HG03439 (cell line): ENCODE data around the gene AKT2.

Experiments
- ATAC-seq: cut with Tn5 transposase; IDR thresholded peaks from one replicate; pipeline ENCODE4 v1.9.1; 2021; ENCODE audit warnings: mild to moderate bottlenecking, moderate library complexity; ENCODE audit not compliant: unreplicated experiment

AKT2 gene

DNA sequence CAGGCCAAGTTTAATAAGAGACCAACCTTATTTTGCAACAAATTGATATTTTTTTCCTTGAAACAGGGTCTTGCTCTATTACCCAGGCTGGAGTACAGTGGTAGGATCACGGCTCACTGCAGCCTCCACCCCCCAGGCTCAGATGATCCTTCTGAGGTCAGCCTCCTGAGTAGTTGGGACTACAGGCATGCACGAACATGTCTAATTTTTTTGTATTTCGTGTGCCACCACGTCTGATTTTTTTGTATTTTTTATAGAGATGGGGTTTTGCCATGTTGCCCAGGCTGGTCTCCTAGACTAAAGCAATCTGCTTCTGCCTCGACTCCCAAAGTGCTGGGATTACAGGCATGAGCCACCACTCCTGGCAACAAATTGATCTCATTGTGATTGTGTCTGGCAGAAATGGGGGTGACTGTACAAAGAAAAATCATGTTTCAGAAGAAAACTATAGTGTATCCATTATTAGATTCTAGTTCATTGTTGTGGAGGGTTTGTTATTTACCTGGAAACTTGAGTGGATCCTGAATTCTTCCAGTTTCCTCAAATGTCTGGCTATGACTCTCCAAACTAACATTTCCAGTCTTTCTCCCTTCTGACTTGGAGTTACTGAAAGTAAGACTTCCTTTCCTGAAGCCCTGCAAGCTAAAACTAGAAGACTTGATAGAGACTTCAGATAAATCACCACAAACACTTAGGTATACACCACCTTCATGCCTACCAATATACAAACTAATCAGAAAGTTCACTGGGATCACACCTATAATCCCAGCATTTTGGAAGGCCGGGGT is 17.3 kb upstream of the AKT2 start:
- ATAC-seq = no peak

DNA sequence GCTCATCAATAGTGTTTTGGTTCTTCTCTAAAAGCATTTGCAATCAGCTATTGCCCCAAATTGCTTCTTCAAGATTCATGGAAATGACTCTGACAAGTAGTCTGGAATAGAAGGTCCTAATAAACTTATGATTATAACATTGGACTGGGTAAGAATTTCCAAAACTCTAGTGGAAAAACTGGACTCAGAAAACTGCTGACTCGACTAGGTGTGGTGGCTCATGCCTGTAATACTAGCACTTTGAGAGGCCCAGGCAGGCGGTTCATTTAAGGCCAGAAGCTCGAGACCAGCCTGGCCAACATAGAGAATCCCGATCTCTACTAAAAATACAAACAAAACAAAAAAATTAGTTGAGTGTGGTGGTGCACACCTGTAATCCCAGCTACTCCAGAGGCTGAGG is 15.5 kb upstream of the AKT2 start:
- no peak for ATAC-seq

DNA sequence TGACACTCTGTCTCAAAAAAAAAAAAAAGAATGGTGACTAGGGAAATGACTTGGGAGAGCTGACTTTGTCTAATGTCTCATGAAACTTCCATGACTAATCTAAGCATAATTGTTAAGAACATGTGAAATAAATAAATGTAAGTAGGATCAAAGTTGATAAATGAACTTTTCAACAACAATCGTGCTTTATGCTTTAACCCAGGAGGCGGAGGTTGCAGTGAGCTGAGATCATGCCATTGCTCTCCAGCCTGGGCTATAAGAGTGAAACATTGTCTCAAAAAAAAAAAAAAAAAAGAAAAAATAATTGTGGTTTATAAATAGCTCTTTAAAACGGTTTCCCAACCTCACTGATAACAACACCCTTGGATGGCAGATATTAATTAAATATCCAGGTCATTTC is 12.9 kb upstream of the AKT2 start:
- no peak for ATAC-seq

DNA sequence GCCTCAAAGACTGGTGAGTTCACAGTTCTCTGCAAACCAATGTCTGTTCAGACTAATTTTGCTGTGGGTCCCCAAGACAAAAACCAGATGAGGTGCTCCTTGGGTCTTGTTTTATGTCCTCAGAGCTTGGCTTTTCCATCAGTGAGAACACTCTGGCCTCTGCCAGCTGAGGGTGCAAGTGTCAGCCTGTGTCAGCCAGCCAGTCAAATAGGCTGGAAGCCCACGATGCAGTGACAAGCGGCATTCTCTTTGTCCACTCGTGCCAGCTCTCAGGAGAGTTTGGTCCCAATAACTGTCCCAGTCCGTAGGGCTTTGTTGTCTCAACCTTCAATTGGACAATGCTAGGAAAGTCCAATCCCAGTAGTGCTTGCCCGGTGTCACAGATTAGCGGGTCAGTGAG is 9.4 kb upstream of the AKT2 start:
- ATAC-seq = no peak

DNA sequence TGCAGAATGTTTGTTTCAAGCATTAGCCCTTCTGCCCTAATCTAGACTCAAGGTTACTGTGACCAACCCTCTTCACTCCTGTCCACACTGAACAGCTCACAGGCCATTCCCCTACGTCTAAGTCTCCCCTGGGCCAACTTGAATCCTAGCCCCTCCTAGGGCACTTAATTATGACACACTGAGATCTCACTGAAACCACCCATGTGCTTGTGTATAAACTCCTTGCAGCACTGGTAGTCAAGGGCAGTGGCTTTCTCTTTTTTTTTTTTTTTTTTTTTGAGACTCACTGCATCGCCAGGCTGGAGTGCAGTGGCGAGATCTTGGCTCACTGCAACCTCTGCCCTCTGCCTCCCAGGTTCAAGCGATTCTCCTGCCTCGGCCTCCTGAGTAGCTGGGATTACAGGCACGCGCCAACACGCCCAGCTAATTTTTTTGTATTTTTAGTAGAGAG is 1.9 kb upstream of the AKT2 start:
- ATAC-seq = no peak

DNA sequence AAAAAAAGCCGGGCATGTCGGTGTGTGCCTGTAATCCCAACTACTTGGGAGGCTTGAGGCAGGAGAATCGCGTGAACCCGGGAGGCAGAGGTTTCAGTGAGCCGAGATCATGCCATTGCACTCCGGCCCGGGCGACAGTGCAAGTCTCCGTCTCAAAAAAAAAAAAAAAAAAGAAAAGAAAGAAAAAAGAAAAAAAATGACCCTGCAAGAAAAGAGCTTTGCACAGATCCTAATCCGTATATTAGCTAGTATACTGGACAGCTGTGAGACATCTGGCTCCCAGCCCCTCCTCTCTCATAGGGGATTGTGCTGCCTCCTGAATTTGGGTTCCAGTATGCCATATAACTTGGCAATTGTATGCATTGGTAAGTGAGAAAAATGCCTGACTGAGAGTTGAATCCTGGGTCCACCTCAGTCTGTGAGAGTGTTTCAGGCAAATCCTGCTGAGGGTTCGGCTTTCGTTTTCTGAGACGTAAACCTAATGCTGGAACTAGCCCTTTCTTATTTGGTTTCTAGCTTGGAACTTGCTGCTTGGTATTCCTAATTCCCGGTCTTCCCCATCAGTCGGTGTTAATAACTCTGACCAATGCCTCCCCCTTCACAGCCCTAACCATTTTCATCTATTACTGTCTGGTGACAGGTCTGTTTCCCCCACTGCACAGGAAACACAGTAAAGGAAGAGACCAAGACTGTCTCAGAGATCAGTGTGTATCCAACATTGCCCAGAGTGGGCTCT is 1.3 kb upstream of the AKT2 start:
- ATAC-seq = no peak

DNA sequence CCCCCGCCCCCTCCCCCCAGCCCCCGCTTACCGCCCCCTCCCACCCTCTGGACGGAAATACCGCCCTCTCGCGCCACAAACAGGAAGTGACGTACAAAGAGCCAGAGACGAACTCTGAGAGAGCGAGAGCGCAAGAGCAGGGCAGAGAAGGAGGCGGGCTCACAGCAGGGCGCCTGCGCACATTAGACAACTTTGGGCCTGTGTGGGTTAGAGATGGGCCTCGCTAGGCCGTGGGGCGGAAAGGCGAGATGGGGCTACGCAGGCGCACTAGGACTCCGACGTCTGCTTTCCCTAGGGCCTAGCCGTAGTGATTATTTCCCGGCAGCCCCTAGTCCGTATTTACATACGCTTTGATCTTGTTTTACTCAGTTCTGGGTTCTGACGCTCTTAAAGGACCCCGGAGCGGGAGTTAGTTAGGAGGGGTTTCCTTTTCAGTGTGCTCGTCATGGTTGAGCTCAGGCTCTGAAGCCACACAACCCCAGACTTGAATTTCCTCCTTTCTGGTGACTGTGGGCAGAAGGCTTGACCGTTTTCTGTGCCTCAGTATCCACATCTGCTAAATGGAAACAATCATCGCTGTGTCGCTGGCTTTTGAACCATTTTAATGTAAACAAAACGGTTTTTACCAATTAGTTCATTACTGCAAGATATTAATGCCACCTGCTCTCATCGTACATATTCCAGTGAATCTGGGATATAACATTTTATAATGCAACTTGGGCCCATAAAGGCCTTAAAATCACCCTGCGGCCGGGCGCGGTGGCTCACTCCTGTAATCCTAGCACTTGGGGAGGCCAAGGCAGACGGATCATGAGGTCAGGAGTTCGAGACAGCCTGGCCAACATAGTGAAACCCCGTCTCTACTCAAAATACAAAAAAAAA is 449 bp upstream of the AKT2 start:
- peak; percentile 84 for ATAC-seq

DNA sequence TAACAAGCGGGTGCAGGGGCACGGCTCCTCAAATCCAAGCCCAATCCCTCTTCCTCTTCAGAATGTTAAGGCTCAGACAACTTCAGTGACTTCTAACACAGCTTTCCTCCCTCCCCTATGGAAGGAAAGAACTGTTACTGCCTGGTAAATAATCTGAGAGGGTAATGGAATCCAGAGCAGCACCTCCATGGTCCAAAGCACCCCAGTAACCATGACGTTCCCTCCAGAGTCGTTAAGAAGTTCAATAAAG is 969 bp downstream of the AKT2 start:
- no peak for ATAC-seq

DNA sequence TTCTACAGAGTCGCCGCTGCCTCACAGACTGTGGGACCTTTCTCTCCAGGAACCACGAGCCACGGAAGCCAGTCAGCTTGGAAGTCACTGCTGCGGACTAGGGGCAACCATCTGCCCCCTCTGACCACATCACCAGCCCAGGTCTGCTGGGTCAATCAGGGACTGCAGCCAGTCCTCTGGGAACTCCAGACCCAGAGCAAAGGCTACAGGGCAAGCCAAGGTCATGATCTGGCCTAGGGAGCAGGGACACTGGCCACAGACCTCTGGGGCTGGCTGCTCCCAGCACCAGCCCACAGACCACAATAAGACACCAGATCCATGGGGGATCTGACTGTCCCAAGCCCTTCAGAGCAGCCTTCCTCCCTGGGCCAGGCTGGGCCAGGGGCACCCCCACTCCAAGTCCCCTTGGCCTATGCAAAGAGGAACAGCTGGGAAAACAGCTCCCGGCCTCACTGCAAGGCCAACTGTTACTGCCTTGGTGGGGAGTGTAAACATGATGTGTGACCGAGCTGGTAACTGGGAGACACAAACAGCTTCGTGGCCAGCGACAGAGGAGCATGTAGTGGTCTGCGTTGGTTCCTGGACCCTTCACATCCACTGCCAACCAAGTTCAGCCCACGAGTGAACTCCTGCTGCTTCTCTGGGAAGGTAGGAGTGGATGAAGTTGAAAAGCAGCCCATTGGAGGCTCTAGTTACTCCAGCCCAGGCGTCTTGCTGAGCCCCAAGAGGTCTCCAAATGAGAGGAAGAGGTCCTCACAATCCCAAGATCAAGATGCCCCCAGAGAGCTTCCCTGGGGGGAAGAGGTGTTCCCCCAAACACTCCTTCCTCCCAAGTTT is 1.5 kb downstream of the AKT2 start:
- no peak for ATAC-seq

DNA sequence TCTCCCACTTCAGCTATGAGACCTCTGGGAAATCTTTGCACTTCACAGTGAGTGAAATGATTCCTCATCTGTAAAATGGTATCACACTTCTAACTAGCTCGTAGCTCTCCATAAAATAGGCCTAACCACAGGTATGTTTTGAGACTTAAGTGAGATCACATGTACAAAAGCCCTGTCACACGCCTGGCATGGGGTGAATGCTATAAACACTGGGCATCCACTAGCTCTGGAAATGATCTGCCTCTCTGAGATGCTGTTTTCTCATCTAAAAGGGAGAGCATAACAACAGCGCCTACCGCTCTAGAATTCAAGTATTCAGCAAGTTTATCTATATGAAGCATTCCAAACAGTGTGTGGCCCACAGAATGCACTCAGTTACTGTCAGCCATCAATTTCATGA is 2.2 kb downstream of the AKT2 start:
- ATAC-seq = no peak

DNA sequence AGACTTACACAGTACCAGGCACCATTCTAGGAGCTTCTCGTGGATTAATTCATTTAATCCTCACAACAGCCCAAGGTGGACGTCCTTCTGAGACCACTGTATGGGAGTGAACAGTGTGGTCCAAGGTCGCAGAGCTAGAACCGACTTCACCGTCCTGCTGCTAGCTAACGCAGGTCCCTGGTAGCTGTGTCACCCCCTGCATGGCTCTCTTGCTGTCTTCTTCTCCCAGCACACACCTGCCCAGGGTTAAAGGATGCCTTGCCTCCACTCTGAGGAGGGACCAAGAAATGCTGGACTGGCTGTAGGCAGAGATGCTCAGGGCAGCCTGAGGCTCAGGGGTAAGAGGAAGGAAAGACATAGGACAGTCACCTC is 3.0 kb downstream of the AKT2 start:
- ATAC-seq = no peak

DNA sequence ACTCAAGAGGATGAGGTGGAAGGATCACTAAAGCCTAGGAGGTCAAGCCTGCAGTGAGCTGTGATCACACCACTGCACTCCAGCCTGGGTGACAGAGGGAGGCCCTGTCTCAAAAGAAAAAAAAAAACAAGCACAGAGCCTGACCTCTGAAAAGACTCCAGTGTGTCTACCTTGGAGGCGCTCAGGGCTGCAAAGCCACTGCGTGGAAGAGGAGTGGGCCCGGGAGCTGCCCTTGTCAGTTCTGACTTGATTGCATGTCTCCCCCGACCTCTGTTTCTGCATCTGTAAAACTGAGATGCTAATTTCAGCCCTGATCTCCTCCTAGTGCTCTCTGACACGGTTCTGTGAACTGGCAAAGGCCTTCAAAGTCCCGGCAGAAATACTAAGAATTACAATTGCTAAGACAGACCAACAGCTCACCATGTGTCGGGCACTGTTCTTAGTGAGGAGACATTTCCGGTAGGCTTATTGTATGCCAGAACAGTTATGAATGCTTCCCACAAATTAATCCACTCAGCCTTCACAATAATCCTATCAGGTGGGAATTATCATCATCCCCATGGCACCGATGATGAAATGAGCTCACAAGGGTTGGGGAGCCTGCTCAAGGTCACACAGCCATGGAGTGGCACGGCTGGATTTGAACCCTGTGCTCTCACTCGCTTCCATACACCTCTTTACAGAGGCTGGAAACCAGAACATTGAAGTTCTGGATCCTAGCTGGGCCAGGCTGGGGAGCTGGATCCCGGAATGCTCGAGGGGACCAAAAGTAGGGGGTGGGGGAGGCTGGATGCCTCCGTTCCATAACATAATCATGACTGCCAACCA is 3.5 kb downstream of the AKT2 start:
- no peak for ATAC-seq

DNA sequence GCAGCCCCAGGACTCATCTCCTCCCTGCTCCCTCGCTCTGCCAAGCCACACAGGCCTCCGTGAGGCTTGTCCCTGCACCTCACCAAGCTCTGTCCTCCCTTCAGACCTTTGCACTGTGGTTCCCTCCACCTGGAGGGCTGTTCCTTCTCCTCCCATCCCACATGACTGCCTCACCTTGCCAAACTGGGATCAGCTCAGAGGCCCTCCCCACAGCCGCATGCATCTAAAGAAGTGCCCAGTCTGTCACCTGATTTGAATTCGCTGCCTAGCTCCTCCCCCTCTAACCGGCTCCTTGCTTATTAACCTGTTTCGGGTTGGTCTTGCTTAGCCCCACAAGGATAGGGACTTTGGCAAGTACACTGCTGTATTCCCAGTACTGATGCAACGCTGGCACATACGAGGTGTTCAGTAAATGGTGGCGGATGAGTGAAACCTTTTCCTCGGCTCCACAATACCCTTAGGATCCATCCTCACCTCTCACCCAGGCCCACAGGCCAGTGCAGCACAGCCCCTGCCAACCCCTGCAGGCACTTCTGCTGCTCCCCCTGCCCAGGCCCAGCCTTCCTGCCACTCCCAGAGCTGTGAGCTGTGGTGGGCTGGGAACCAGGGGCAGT is 4.4 kb downstream of the AKT2 start:
- no peak for ATAC-seq

DNA sequence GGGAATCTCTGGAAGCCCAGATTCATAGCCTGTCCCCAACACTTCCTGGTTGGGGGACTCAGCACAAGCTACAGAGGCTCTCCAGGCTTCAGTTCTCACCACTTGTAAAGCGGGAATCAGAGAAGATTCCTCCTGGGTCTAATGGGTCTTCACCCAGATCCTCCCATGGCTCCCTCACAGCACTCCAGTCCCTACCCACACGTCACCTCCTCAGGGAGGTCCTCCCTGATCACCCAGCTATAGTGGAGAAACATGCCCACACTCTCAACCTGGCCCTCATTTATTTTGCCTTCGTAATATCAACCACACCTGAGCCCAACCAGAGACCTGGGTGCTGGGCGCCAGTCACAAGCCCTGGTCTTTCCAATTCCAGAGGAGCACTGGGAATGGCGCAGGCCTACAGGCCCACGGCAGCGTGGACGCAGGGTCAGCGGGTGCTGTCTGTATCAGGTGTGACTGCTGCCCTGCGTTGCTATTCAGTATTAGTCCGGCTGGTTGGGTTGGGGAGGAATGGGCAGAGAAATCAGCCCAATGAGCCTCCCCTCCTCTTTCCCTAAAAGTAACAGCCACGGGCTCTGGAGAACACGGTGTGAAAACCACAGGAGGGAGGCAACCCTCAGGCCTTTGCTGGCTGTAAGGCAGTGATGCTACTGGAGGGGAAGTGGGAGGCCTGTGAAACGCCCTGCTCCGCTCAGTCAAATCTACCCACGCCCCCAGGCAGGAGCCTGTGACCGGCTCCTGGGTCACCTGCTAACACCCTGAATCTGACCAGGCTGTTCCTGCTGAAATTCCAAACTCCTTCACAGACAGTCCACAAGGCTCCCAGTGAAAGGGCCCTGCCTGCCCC is 5.2 kb downstream of the AKT2 start:
- no peak for ATAC-seq

DNA sequence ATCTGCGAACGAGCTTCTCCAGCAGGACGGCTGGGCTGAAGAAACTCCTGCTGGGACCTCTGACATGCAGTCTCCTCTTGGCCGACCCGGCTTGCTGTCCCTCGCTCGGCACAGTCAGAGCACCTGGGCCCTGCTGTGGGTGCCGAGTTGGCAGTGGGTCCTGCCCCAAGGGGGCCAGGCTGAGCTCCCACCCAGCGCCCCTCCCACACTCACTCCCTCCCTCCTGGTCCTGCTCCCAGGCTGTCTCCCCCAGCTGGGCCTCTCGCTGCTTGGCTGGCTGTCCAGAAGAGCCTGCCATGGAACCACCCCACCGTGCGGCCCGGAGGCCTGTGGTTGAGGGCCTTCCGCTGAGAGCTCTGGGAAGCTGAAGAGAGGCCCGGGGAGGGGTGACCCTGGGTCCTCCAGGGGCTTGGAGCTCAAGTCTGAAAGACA is 6.0 kb downstream of the AKT2 start:
- ATAC-seq = no peak

DNA sequence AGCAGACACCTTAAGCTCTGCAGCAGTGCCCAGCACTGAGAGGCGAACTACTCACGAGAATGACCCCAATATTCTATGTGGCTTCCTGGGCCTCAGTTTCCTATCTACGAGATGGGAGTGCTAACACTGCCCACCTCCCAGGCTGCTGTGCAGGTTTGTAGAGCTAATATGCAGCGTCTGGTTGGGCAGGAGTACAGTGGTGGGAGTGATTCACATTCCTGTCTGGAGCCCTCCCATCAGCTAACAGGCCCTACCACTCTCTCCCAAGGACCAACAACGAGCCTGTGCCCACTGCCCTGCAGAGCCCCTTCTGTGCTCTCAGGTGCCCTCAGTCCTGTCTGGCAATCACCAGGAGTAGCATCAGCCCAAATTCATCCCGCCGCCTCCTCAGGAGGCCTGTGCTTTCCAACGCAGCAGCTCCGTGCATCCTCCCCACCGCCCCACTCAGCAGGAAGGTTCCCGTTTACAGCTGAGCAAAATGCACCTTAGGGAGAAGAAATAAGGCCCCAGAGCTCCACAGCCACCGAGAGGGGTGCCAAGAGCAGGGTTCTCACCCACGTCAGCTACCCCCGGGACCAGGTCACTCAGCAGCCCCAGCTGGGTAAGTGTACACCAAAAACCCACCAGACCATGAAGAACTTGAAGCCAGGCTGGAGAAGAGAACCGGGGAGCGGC is 6.6 kb downstream of the AKT2 start:
- ATAC-seq = no peak

DNA sequence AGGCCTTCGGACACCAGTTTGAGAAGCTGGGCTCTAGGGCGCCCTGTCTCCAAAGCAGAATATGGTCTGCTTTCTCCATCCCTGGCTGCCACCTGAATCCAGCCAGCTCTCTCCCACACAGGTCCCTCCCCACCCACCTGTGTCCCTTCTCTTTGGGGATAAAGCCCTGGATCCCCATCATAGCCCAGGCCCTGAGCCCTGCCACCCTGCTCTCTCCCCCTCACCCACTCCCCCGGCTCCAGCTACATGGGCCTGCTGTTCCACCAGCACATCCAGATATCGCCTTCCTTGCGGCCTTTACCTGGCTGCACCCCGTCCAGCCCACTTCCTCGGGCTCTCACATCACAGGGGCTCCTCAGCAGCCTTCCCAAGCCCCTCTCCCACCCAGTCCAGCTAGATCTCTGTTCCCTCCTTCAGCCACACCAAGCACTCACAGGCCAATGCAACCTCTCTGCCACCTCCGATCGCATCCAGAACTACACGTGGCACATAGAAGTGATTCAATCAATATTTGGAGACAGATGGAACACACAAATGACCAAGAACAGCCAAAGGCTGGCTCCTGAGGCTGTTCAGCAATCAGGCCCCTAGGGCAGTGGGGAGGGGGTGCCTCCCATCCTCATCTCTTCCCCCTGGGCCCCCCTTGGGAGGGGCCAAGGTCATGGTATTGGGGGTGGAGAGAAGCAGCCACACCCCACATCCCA is 7.6 kb downstream of the AKT2 start:
- ATAC-seq = no peak
